IMR-90 (cell line): ENCODE measurements around the gene C1orf87.

ENCODE experiments used
- CEBPB ChIP-seq: IDR thresholded peaks from 2 replicates; pipeline ENCODE4 v1.6.1; 2012; ENCODE audit warnings: low read depth, low read length, improper control_type of control experiment
- CTCF ChIP-seq: conservative IDR thresholded peaks from 2 replicates; pipeline ENCODE4 v1.5.1; 2012; ENCODE audit warnings: mild to moderate bottlenecking, low read depth, low read length, improper control_type of control experiment
- ELK1 ChIP-seq: fragments of 150-350 bp; IDR thresholded peaks from 2 replicates; pipeline ENCODE4 v1.6.1; 2016; ENCODE audit warnings: low read depth, mild to moderate bottlenecking, low read length, moderate library complexity, borderline replicate concordance
- FOS ChIP-seq: fragments of 150-350 bp; IDR thresholded peaks from 2 replicates; pipeline ENCODE4 v1.6.1; 2016; ENCODE audit warnings: low read depth, low read length
- MAFK ChIP-seq: IDR thresholded peaks from 2 replicates; pipeline ENCODE4 v1.6.1; 2012; ENCODE audit warnings: low read depth, low read length, improper control_type of control experiment
- MXI1 ChIP-seq: IDR thresholded peaks from 2 replicates; pipeline ENCODE4 v1.6.1; 2012; ENCODE audit warnings: low read depth, mild to moderate bottlenecking, low read length, moderate library complexity, borderline replicate concordance
- POLR2A ChIP-seq: IDR thresholded peaks from 2 replicates; pipeline ENCODE4 v1.6.1; 2012; ENCODE audit warnings: mild to moderate bottlenecking, low read depth, low read length
- RAD21 ChIP-seq: IDR thresholded peaks from 2 replicates; pipeline ENCODE4 v1.6.1; 2012; ENCODE audit warnings: low read length, improper control_type of control experiment
- RCOR1 ChIP-seq: IDR thresholded peaks from 2 replicates; pipeline ENCODE4 v1.6.1; 2012; ENCODE audit warnings: mild to moderate bottlenecking, low read length, improper control_type of control experiment; ENCODE audit not compliant: insufficient replicate concordance
- RFX5 ChIP-seq: IDR thresholded peaks from 2 replicates; pipeline ENCODE4 v1.8.0; 2012; ENCODE audit warnings: low read depth, mild to moderate bottlenecking, low read length, moderate library complexity
- USF2 ChIP-seq: fragments of 150-350 bp; IDR thresholded peaks from 2 replicates; pipeline ENCODE4 v1.6.1; 2017; ENCODE audit warnings: mild to moderate bottlenecking, antibody characterized with exemption, low read length, low read depth

- TF ChIP-seq CTCF (no peak), POLR2A (no peak), MXI1 (no peak), USF2 (no peak), RCOR1 (no peak), RAD21 (no peak), FOS (no peak), ELK1 (no peak), MAFK (no peak), RFX5 (no peak), CEBPB (no peak)
These were observed 101.2 kb downstream of the C1orf87 start for GRCh38 chr1:59972216-59972927.
